Endothelial cell of umbilical vein (primary cell): Measurements from ENCODE around the gene CXCR5. TPM values are rescaled to one million over a fixed set of nuclear protein-coding genes. Genes with fewer than 3 reads are reported as not detected.

Experiments
- BruUV-seq: library from RNA; stranded (reverse); fragments of 400-500 nt; replicated peaks from 2 replicates; lab custom pipeline; 2021; lab: Mats Ljungman, UMichigan
- CTCF ChIA-PET: fragments of 300-600, 350-600 bp; sonication (Branson Sonifier 250); formaldehyde crosslinking; loops from one replicate; lab custom pipeline; 2021; ENCODE audit warnings: antibody characterized with exemption, inconsistent platforms; lab: Charles Lee
- POLR2A ChIA-PET: fragments of 300-600, 350-600 bp; sonication (Branson Sonifier 250); formaldehyde crosslinking; loops from one replicate; lab custom pipeline; 2021; ENCODE audit warnings: antibody characterized with exemption, inconsistent platforms; lab: Charles Lee
- DNase-seq: peaks from one replicate; pipeline ENCODE4 v3.0.0-alpha.2; 2011; ENCODE audit warnings: low read depth, low spot score
- FAIRE-seq: peaks from 2 replicates; lab custom pipeline; 2011; peaks lifted over from hg19 to GRCh38; lab: Jason Lieb, UNC
- H2AFZ ChIP-seq: 2 replicates; pipeline ENCODE4 v1.6.0; 2012; ENCODE audit warnings: low read depth, low read length, control low read depth, inconsistent platforms
- H3K27ac ChIP-seq: 2 replicates; pipeline ENCODE4 v1.5.1; 2011; ENCODE audit warnings: low read depth, mild to moderate bottlenecking, control low read depth, low read length, moderate library complexity; ENCODE audit not compliant: insufficient read depth
- H3K27me3 ChIP-seq, 2 experiments: 2 replicates each; pipeline versions ENCODE4 v1.6.0 to v1.6.1; 2011; ENCODE audit warnings: low read length in 2 of 2, mixed read lengths in 1 of 2; ENCODE audit not compliant: control insufficient read depth in 2 of 2, insufficient read depth in 2 of 2
- H3K36me3 ChIP-seq, 2 experiments: 2 replicates in 1 of 2; 3 replicates in 1 of 2; pipeline ENCODE4 v1.5.1; 2011; ENCODE audit warnings: low read length in 2 of 2, mild to moderate bottlenecking in 1 of 2, moderate library complexity in 1 of 2; ENCODE audit not compliant: control insufficient read depth in 2 of 2, insufficient read depth in 2 of 2; ENCODE audit errors: extremely low read depth in 1 of 2
- H3K4me1 ChIP-seq: 3 replicates; pipeline ENCODE4 v1.5.1; 2011; ENCODE audit warnings: mild to moderate bottlenecking, low read length; ENCODE audit not compliant: control insufficient read depth, insufficient read depth; ENCODE audit errors: extremely low read depth
- H3K4me2 ChIP-seq: 2 replicates; pipeline ENCODE4 v1.6.1; 2011; ENCODE audit warnings: low read length, control low read depth, mixed read lengths; ENCODE audit not compliant: insufficient read depth
- H3K4me3 ChIP-seq, 3 experiments: fragments of 200-600 bp in 1 of 3; sonication (generic), shearing (Covaris generic) in 1 of 3; replicated peaks in 1 of 3; 2 replicates each; pipeline ENCODE4 v1.5.1; 2011 to 2016; ENCODE audit warnings: control low read depth in 3 of 3, low read length in 3 of 3, mild to moderate bottlenecking in 2 of 3, inconsistent platforms in 1 of 3, low read depth in 1 of 3, moderate library complexity in 1 of 3; ENCODE audit not compliant: insufficient read depth in 1 of 3
- H3K79me2 ChIP-seq: 2 replicates; pipeline ENCODE4 v1.6.0; 2012; ENCODE audit warnings: low read length, inconsistent platforms; ENCODE audit not compliant: control insufficient read depth, insufficient read depth
- H3K9ac ChIP-seq: replicated peaks from 2 replicates; pipeline ENCODE3; 2011; ENCODE audit warnings: low read length, control low read depth; ENCODE audit not compliant: insufficient read depth; ENCODE audit errors: extremely low read depth
- H3K9me1 ChIP-seq: replicated peaks from 3 replicates; pipeline ENCODE4 v1.6.0; 2011; ENCODE audit warnings: mild to moderate bottlenecking, low read length; ENCODE audit not compliant: control insufficient read depth, insufficient read depth; ENCODE audit errors: extremely low read depth
- H3K9me3 ChIP-seq: replicated peaks from 2 replicates; pipeline ENCODE4 v1.5.1; 2012; ENCODE audit warnings: low read length, inconsistent platforms; ENCODE audit not compliant: control insufficient read depth, insufficient read depth
- H4K20me1 ChIP-seq: replicated peaks from 2 replicates; pipeline ENCODE3; 2011; ENCODE audit warnings: mild to moderate bottlenecking, low read length; ENCODE audit not compliant: control insufficient read depth, insufficient read depth; ENCODE audit errors: extremely low read depth
- CTCF ChIP-seq, 2 donors: IDR thresholded peaks; 1 replicate in 1 of 2; 2 replicates in 1 of 2; pipeline ENCODE4 v1.5.1; 2011; ENCODE audit warnings: low read length in 2 of 2, mild to moderate bottlenecking in 2 of 2, moderate library complexity in 2 of 2, control low read depth in 1 of 2, inconsistent platforms in 1 of 2, low read depth in 1 of 2; ENCODE audit not compliant: insufficient read depth in 1 of 2; ENCODE audit errors: extremely low read depth in 1 of 2
- EZH2 ChIP-seq: IDR thresholded peaks from 2 replicates; pipeline ENCODE4 v1.6.1; 2012; ENCODE audit warnings: borderline replicate concordance, low read depth, mild to moderate bottlenecking, moderate library complexity, low read length, inconsistent platforms; ENCODE audit not compliant: severe bottlenecking
- FOS ChIP-seq: IDR thresholded peaks from 2 replicates; pipeline ENCODE4 v1.6.1; 2011; ENCODE audit warnings: mild to moderate bottlenecking, low read length, moderate library complexity, borderline replicate concordance; ENCODE audit not compliant: insufficient read depth
- GATA2 ChIP-seq: IDR thresholded peaks from 2 replicates; pipeline ENCODE4 v1.7.0; 2011; ENCODE audit warnings: low read depth, mild to moderate bottlenecking, moderate library complexity, mixed read lengths, low read length; ENCODE audit not compliant: insufficient read length, insufficient read depth
- JUN ChIP-seq: IDR thresholded peaks from 2 replicates; pipeline ENCODE4 v1.6.1; 2011; ENCODE audit warnings: borderline replicate concordance, low read depth; ENCODE audit not compliant: insufficient read length, insufficient read depth
- MAX ChIP-seq: IDR thresholded peaks from 2 replicates; pipeline ENCODE4 v1.6.1; 2011; ENCODE audit not compliant: insufficient read depth, insufficient read length
- MYC ChIP-seq: IDR thresholded peaks from one replicate; pipeline ENCODE4 v1.6.1; 2011; ENCODE audit warnings: mild to moderate bottlenecking, low read depth, low read length
- POLR2A ChIP-seq: IDR thresholded peaks from 2 replicates; pipeline ENCODE4 v1.6.1; 2012; ENCODE audit warnings: low read depth, mild to moderate bottlenecking, control low read depth, low read length
- POLR2AphosphoS5 ChIP-seq: IDR thresholded peaks from 2 replicates; pipeline ENCODE4 v1.6.1; 2012; ENCODE audit warnings: low read depth, mild to moderate bottlenecking, control low read depth, low read length, moderate library complexity; ENCODE audit not compliant: insufficient read depth
- dilution Hi-C: fragments of 300-500 bp; cut with MboI; formaldehyde crosslinking; loops from one replicate; pipeline ENCODE4 v1.15.0; 2019; ENCODE audit warnings: low sequenced_read_pairs; ENCODE audit not compliant: extremely low pct_ligation_motif_present
- intact Hi-C: fragments of 100-400 bp; cut with micrococcal nuclease; formaldehyde crosslinking; loops from one replicate; pipeline ENCODE4 v1.10.0; 2022
- polyA plus RNA-seq, 4 experiments: library from polyadenylated mRNA; depleted of rRNA in 3 of 4; stranded (reverse) in 3 of 4; unstranded in 1 of 4; fragments of >200 nt; gene quantifications; 2 replicates each; pipeline versions ENCODE4 v1.2.1 to v1.2.3, GENCODE V29; 2011 to 2012; ENCODE audit warnings: missing spikeins in 1 of 4
- total RNA-seq: library from RNA; stranded (reverse); gene quantifications from 2 replicates; pipeline ENCODE4 v1.2.3, GENCODE V29; 2021

The CXCR5 gene
- total and polyA plus RNA-seq, 2 donors (not counting 3 experiments of a cell fraction or from before 2014, with no cell fraction given): not detected

GRCh38 chr11:118896921-118897591 lies 13.4 kb downstream of the CXCR5 start:
- H3K9ac ChIP-seq: no peak overlapping the region
- H3K79me2 ChIP-seq: no peaks in the 10 kb centered on the region
- DNase-seq (no peak), FAIRE-seq (no peak)
- H3K36me3 ChIP-seq: peaks cover 2 to 18% of the 10 kb centered on the region in 2 experiments
- CTCF ChIA-PET: no interaction called here
- no peak overlapping the region for H3K4me2 ChIP-seq
- TF ChIP-seq MAX: no peak
- peak; percentile 17 for TF ChIP-seq POLR2AphosphoS5
- no peaks in the 10 kb centered on the region for H4K20me1 ChIP-seq
- no peak overlapping the region for H3K4me3 ChIP-seq
- dilution Hi-C loops: no loop called here
- intact Hi-C loops: no loop called here
- POLR2A ChIA-PET: no interaction called here
- H3K9me3 ChIP-seq: no peaks in the 10 kb centered on the region
- no peak overlapping the region for H3K27ac ChIP-seq
- H3K9me1 ChIP-seq: no peaks in the 10 kb centered on the region
- H2AFZ ChIP-seq: no peak overlapping the region
- BruUV-seq: TSS peak; percentile 6
- no peaks in the 10 kb centered on the region for H3K4me1 ChIP-seq
- peaks cover 0 to 1% of the 10 kb centered on the region in 2 experiments for H3K27me3 ChIP-seq

GRCh38 chr11:118897721-118898310 lies 14.1 kb downstream of the CXCR5 start:
- no peaks in the 10 kb centered on the region for H4K20me1 ChIP-seq

More at GRCh38 chr11:118897721-118898310, 14.1 kb downstream of the CXCR5 start:
- H3K9me1 ChIP-seq: no peaks in the 10 kb centered on the region
- ChIA-PET POLR2A (no interaction called here), CTCF (no interaction called here)
- H3K4me3 ChIP-seq: no peak overlapping the region
- no peak overlapping the region for H3K27ac ChIP-seq
- TF ChIP-seq MYC (no peak), POLR2AphosphoS5 (no peak), CTCF (IDR thresholded peaks at IDR 0.05; ENCODE audit: extremely low read depth in 1 of 2, insufficient read depth in 1 of 2, low read depth in 1 of 2, low read length in 2 of 2) (no peak), EZH2 (no peak), GATA2 (no peak), POLR2A (no peak), MAX (no peak), FOS (no peak), JUN (no peak)
- no peaks in the 10 kb centered on the region for H3K79me2 ChIP-seq
- no peaks in the 10 kb centered on the region for H3K4me1 ChIP-seq
- no peak overlapping the region for H3K4me2 ChIP-seq
- no peak for FAIRE-seq
- H3K27me3 ChIP-seq: no peaks in the 10 kb centered on the region
- DNase-seq: no peak
- BruUV-seq: no TSS peak
- no peak overlapping the region for H2AFZ ChIP-seq
- no peak overlapping the region for H3K9ac ChIP-seq
- peaks cover 2 to 21% of the 10 kb centered on the region in 2 experiments for H3K36me3 ChIP-seq
- dilution Hi-C loops: no loop called here
- intact Hi-C loops: no loop called here
- no peaks in the 10 kb centered on the region for H3K9me3 ChIP-seq
